Gastrocnemius medialis (tissue), 4 donors: ENCODE measurements around the gene PI4KA.

Experiments
- POLR2A ChIP-seq, 2 donors: fragments of 450-650 bp; IDR thresholded peaks; one replicate each; pipeline ENCODE4 v1.6.1; 2017; ENCODE audit warnings: antibody characterized with exemption in 2 of 2, mild to moderate bottlenecking in 2 of 2, moderate library complexity in 2 of 2
- TF ChIP-seq, protein P1 (sequence below), 5 experiments: fragments of 450-650 bp in 3 of 5; fragments of 200-600 bp in 2 of 5; sonication (generic) in 2 of 5; IDR thresholded peaks in 4 of 5; conservative IDR thresholded peaks in 1 of 5; 1 replicate in 4 of 5; 2 replicates in 1 of 5; pipeline ENCODE4 v1.5.1; 2016 to 2019; ENCODE audit warnings: antibody characterized with exemption in 5 of 5, mild to moderate bottlenecking in 3 of 5, moderate library complexity in 3 of 5

DNA sequence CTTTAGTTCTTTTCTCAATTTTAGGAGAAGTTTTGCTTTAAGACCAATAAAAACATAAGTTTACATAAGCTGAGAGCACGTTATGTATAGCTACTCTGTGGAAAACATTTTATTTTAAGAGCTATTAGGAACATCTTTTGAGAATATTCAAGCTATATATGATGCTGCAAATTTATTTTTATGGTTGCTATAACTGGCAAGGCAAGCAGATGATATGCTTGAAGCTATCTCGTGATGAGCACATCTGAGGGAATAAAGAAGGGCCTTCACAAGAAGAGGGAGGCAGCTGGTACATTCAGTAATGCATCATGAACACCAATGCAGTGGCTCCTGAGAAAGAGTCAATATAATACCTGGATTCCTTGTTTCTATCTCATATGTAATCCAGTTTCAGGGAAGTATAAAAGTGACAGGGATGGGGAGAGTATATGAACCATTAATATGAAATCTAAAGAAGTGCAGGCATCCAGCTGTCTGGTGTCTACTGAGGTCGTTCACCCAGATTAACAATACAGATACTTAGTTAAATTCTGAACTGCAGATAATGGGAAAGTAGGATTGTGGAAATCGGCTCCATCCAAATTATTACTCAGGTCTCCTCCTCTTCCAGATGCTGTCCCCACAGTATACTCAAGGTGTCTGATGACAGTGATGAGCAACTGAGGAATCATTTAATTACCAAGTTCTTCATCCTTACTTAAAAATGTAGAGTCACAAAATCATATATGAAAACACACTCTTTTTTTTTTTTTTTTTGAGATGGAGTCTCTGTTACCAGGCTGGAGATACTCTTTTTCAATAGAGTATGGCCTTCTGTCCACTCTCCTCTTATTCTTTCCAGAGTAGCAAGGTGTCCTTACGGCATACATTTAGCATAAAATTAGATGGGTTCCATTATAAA, 185.1 kb downstream of the PI4KA start:
- TF ChIP-seq POLR2A (IDR thresholded peaks at IDR 0.05), result no peak
- TF ChIP-seq, protein P1, sequence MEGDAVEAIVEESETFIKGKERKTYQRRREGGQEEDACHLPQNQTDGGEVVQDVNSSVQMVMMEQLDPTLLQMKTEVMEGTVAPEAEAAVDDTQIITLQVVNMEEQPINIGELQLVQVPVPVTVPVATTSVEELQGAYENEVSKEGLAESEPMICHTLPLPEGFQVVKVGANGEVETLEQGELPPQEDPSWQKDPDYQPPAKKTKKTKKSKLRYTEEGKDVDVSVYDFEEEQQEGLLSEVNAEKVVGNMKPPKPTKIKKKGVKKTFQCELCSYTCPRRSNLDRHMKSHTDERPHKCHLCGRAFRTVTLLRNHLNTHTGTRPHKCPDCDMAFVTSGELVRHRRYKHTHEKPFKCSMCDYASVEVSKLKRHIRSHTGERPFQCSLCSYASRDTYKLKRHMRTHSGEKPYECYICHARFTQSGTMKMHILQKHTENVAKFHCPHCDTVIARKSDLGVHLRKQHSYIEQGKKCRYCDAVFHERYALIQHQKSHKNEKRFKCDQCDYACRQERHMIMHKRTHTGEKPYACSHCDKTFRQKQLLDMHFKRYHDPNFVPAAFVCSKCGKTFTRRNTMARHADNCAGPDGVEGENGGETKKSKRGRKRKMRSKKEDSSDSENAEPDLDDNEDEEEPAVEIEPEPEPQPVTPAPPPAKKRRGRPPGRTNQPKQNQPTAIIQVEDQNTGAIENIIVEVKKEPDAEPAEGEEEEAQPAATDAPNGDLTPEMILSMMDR (IDR thresholded peaks at IDR 0.05 in 4 of 5, conservative IDR thresholded peaks at IDR 0.05 in 1 of 5), result no peak
